H9 (cell line): ENCODE results near the gene L3MBTL4. TPM values are rescaled to one million over a fixed set of nuclear protein-coding genes. Genes with fewer than 3 reads are reported as not detected.

Source experiments
- DNase-seq: peaks from one replicate; pipeline ENCODE4 v3.0.0-alpha.2; 2017
- H2AFZ ChIP-seq: one replicate; pipeline ENCODE4 v1.6.1; 2013; ENCODE audit warnings: mild to moderate bottlenecking, low read length, control low read depth, moderate library complexity
- H2AK5ac ChIP-seq: 2 replicates; pipeline ENCODE4 v1.6.1; 2013; ENCODE audit warnings: low read length, control low read depth, mixed read lengths; ENCODE audit not compliant: insufficient read length
- H2BK120ac ChIP-seq: one replicate; pipeline ENCODE4 v1.6.1; 2013; ENCODE audit warnings: low read depth, mild to moderate bottlenecking, low read length, control low read depth, inconsistent platforms; ENCODE audit not compliant: poor library complexity, severe bottlenecking
- H2BK12ac ChIP-seq: 2 replicates; pipeline ENCODE4 v1.6.1; 2013; ENCODE audit warnings: low read length, control low read depth, mixed read lengths, low read depth; ENCODE audit not compliant: insufficient read length
- H2BK15ac ChIP-seq: 2 replicates; pipeline ENCODE4 v1.6.1; 2013; ENCODE audit warnings: low read depth, low read length, control low read depth
- H2BK20ac ChIP-seq: one replicate; pipeline ENCODE4 v1.6.1; 2013; ENCODE audit warnings: low read depth, mild to moderate bottlenecking, low read length, control low read depth, inconsistent platforms; ENCODE audit not compliant: poor library complexity, severe bottlenecking
- H2BK5ac ChIP-seq: 2 replicates; pipeline ENCODE4 v1.6.1; 2013; ENCODE audit warnings: low read length, control low read depth, mixed read lengths; ENCODE audit not compliant: insufficient read length
- H3K14ac ChIP-seq: 2 replicates; pipeline ENCODE4 v1.6.1; 2013; ENCODE audit warnings: low read length, control low read depth; ENCODE audit not compliant: insufficient read depth
- H3K18ac ChIP-seq: 2 replicates; pipeline ENCODE4 v1.6.1; 2013; ENCODE audit warnings: low read depth, mild to moderate bottlenecking, mixed read lengths, low read length, control low read depth; ENCODE audit not compliant: insufficient read length
- H3K23ac ChIP-seq: 2 replicates; pipeline ENCODE4 v1.6.1; 2013; ENCODE audit warnings: low read length, control low read depth, mixed read lengths, low read depth; ENCODE audit not compliant: insufficient read length
- H3K23me2 ChIP-seq: 2 replicates; pipeline ENCODE4 v1.6.1; 2013; ENCODE audit warnings: low read depth, mild to moderate bottlenecking, mixed read lengths, low read length, control low read depth; ENCODE audit not compliant: insufficient read length, poor library complexity, severe bottlenecking
- H3K27ac ChIP-seq: 2 replicates; pipeline ENCODE4 v1.5.1; 2013; ENCODE audit warnings: low read length, control low read depth, mixed read lengths, low read depth; ENCODE audit not compliant: insufficient read length
- H3K27me3 ChIP-seq: 2 replicates; pipeline ENCODE4 v1.6.1; 2013; ENCODE audit warnings: low read length, control low read depth, inconsistent platforms; ENCODE audit not compliant: insufficient read depth
- H3K4ac ChIP-seq: 2 replicates; pipeline ENCODE4 v1.6.1; 2013; ENCODE audit warnings: low read depth, mild to moderate bottlenecking, control low read depth, inconsistent platforms, low read length, moderate library complexity
- H3K4me1 ChIP-seq: 2 replicates; pipeline ENCODE4 v1.6.1; 2013; ENCODE audit warnings: low read length, control low read depth, inconsistent platforms; ENCODE audit not compliant: insufficient read depth
- H3K4me2 ChIP-seq: 2 replicates; pipeline ENCODE4 v1.6.1; 2013; ENCODE audit warnings: low read length, control low read depth, mixed read lengths; ENCODE audit not compliant: insufficient read length, insufficient read depth
- H3K56ac ChIP-seq: 2 replicates; pipeline ENCODE4 v1.6.1; 2013; ENCODE audit warnings: low read depth, mild to moderate bottlenecking, mixed read lengths, low read length, control low read depth; ENCODE audit not compliant: insufficient read length
- H3K79me1 ChIP-seq: 2 replicates; pipeline ENCODE4 v1.6.1; 2013; ENCODE audit warnings: low read depth, mild to moderate bottlenecking, moderate library complexity, low read length, control low read depth, inconsistent platforms; ENCODE audit not compliant: insufficient read depth, poor library complexity, severe bottlenecking
- H3K79me2 ChIP-seq: 2 replicates; pipeline ENCODE4 v1.6.1; 2013; ENCODE audit warnings: low read length, control low read depth, inconsistent platforms; ENCODE audit not compliant: insufficient read depth
- H3K9ac ChIP-seq: 2 replicates; pipeline ENCODE4 v1.6.1; 2013; ENCODE audit warnings: low read length, control low read depth, mixed read lengths; ENCODE audit not compliant: insufficient read length; ENCODE audit errors: extremely low read depth
- H3K9me3 ChIP-seq: one replicate; pipeline ENCODE4 v1.6.1; 2013; ENCODE audit warnings: low read depth, low read length, inconsistent platforms; ENCODE audit not compliant: control insufficient read depth
- H3T11ph ChIP-seq: one replicate; pipeline ENCODE4 v1.6.1; 2013; ENCODE audit warnings: mild to moderate bottlenecking, low read length, control low read depth, inconsistent platforms
- H4K20me1 ChIP-seq: one replicate; pipeline ENCODE4 v1.6.1; 2013; ENCODE audit not compliant: control insufficient read depth, insufficient read length, insufficient read depth
- H4K5ac ChIP-seq: 2 replicates; pipeline ENCODE4 v1.6.1; 2013; ENCODE audit warnings: low read depth, mild to moderate bottlenecking, mixed read lengths, low read length, control low read depth; ENCODE audit not compliant: insufficient read length
- H4K8ac ChIP-seq: replicated peaks from 2 replicates; pipeline ENCODE4 v1.6.1; 2013; ENCODE audit warnings: low read length, control low read depth, mixed read lengths, low read depth; ENCODE audit not compliant: insufficient read length
- H4K91ac ChIP-seq: 2 replicates; pipeline ENCODE4 v1.6.1; 2013; ENCODE audit warnings: low read depth, mild to moderate bottlenecking, moderate library complexity, mixed read lengths, low read length, control low read depth; ENCODE audit not compliant: insufficient read length
- H3K27ac Mint-ChIP-seq, 3 experiments: 2 replicates in 2 of 3; 3 replicates in 1 of 3; pipeline ENCODE4 v1.8.0; 2020 to 2021; ENCODE audit warnings: mixed read lengths in 3 of 3, mild to moderate bottlenecking in 1 of 3, moderate library complexity in 1 of 3
- H3K27me3 Mint-ChIP-seq: 2 replicates; pipeline ENCODE4 v1.8.0; 2021; ENCODE audit warnings: low read depth, mild to moderate bottlenecking, moderate library complexity, mixed read lengths
- H3K36me3 Mint-ChIP-seq, 3 experiments: 2 replicates in 2 of 3; 3 replicates in 1 of 3; pipeline ENCODE4 v1.8.0; 2020 to 2021; ENCODE audit warnings: low read depth in 3 of 3, mixed read lengths in 3 of 3; ENCODE audit not compliant: insufficient read depth in 1 of 3
- H3K4me1 Mint-ChIP-seq, 2 experiments: 2 replicates each; pipeline ENCODE4 v1.8.0; 2020; ENCODE audit warnings: mixed read lengths in 2 of 2
- H3K4me3 Mint-ChIP-seq, 2 experiments: 2 replicates in 1 of 2; 3 replicates in 1 of 2; pipeline ENCODE4 v1.8.0; 2020 to 2021; ENCODE audit warnings: mild to moderate bottlenecking in 2 of 2, mixed read lengths in 2 of 2, moderate library complexity in 1 of 2
- H3K9me3 Mint-ChIP-seq, 2 experiments: 2 replicates in 1 of 2; 3 replicates in 1 of 2; pipeline ENCODE4 v1.8.0; 2020; ENCODE audit warnings: mild to moderate bottlenecking in 2 of 2, mixed read lengths in 2 of 2, moderate library complexity in 1 of 2
- CTCF ChIP-seq: fragments of 200-600 bp; sonication (generic); conservative IDR thresholded peaks from 3 replicates; pipeline ENCODE4 v1.8.0; 2021; ENCODE audit warnings: antibody characterized with exemption, mild to moderate bottlenecking
- WGBS: extraction: QIAGEN DNeasy Blood & Tissue Kit; methylation state at CpG from one replicate; pipeline ENCODE4 v1.1.7; 2013; ENCODE audit warnings: missing lambda C conversion rate, low lambda C conversion rate, mixed read lengths; ENCODE audit not compliant: insufficient read length; ENCODE audit errors: extremely low coverage; 5-methylcytosine and 5-hydroxymethylcytosine counted together
- total RNA-seq: library from RNA; stranded (reverse); gene quantifications from 2 replicates; pipeline ENCODE4 v1.2.1, GENCODE V29; 2021

The L3MBTL4 gene
- total RNA-seq, 1 experiment from 2014 or later, result 1.9 TPM

DNA sequence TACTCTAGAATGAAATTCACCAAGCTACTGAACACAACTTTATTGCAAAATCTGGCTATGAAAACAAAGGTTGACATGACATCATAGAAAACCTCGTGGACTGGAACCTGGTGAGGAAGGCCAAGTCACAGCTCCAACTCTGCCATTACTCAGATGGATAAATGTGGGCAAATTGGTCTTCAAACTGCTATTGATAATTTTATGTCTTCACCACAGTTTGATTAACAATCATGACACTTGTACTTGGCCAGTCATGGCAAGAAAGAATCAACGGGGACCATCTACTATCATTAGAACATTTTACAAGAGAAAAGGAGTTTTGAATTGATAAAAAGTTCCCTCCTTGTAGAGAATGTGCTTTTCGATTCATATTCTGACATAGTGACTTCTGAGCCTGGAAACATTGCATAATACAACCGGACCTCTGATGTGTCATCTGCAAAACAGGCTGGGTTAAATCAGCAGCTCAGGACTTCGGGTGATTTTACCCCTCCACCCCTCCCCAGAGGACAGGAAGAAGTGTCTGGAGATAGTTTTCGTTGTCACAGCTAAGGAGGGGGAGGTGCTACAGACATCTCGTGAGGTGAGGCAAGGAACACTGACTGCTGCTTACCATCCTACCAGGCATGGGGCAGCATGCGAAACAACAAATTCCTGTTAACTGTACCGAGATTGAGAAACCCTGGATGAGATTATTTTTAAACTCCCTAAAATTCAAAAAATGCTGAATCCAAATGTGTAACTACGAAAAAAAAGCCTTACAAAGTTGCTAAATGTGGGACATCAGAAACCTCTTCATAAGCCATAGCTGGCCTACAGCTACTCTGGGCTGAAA, 8.4 kb downstream of the L3MBTL4 start:
- H3K79me2 ChIP-seq, result no peaks in the 10 kb centered on the region
- H3K27ac ChIP-seq, result no peak overlapping the region
- H3K4ac ChIP-seq, result no peak overlapping the region
- no peak overlapping the region for H3K18ac ChIP-seq
- Mint-ChIP-seq H3K9me3 (no peaks in the 10 kb centered on the region), H3K4me3 (no peak overlapping the region), H3K27me3 (peaks cover under 1% of the 10 kb centered on the region; the same call in 1 of the 2 replicates), H3K27ac (0 out of 7 replicates have a peak overlapping the region, but pooled peaks of 1 of the 3 experiments have one; percentile 23), H3K4me1 (peaks cover 12 to 13% of the 10 kb centered on the region in 2 experiments), H3K36me3 (no peaks in the 10 kb centered on the region)
- no peak overlapping the region for H2AK5ac ChIP-seq
- no peaks in the 10 kb centered on the region for H3K79me1 ChIP-seq
- no peak overlapping the region for H2AFZ ChIP-seq
- H4K5ac ChIP-seq, result no peak overlapping the region
- no peak overlapping the region for H3T11ph ChIP-seq
- no peaks in the 10 kb centered on the region for H4K20me1 ChIP-seq
- no peak overlapping the region for H2BK120ac ChIP-seq
- DNase-seq, result no peak
- no peak overlapping the region for H2BK12ac ChIP-seq
- peaks cover 2% of the 10 kb centered on the region; the same call in 1 of the 2 replicates for H3K4me1 ChIP-seq
- H3K27me3 ChIP-seq, result no peaks in the 10 kb centered on the region
- H3K9ac ChIP-seq, result no peak overlapping the region
- H4K8ac ChIP-seq, result no peak overlapping the region
- TF ChIP-seq CTCF, result no peak
- H3K14ac ChIP-seq, result no peak overlapping the region
- no CpG with 5 or more reads among the region's 10 CpGs for WGBS
- H3K56ac ChIP-seq, result no peak overlapping the region
- H2BK5ac ChIP-seq, result no peak overlapping the region
- H2BK20ac ChIP-seq, result no peak overlapping the region
- H3K9me3 ChIP-seq, result no peaks in the 10 kb centered on the region
- no peak overlapping the region for H3K23ac ChIP-seq
- H3K4me2 ChIP-seq, result no peak overlapping the region
- no peak overlapping the region for H2BK15ac ChIP-seq
- peaks cover 3% of the 10 kb centered on the region for H3K23me2 ChIP-seq
- no peak overlapping the region for H4K91ac ChIP-seq
